Kidney (tissue), 14 donors: ENCODE measurements around the gene ITIH4. TPM values are rescaled to one million over a fixed set of nuclear protein-coding genes. Genes with fewer than 3 reads are reported as not detected.

Source experiments
- DNase-seq, 5 donors: peaks; one replicate each; pipeline ENCODE4 v3.0.0-alpha.2; 2013 to 2020
- FAIRE-seq: peaks from 2 replicates; lab custom pipeline; 2012; peaks lifted over from hg19 to GRCh38; lab: Jason Lieb, UNC
- H3K27ac ChIP-seq, 2 donors: one replicate each; pipeline ENCODE4 v1.7.0; 2013; ENCODE audit warnings: low read depth in 2 of 2, low read length in 2 of 2, inconsistent platforms in 1 of 2
- H3K27me3 ChIP-seq: one replicate; pipeline ENCODE4 v1.7.1; 2013; ENCODE audit warnings: low read length, inconsistent platforms; ENCODE audit not compliant: control insufficient read depth, insufficient read depth
- H3K36me3 ChIP-seq, 3 donors: one replicate each; pipeline versions ENCODE4 v1.7.0 to v1.7.1; 2013; ENCODE audit warnings: low read length in 3 of 3, control low read depth in 1 of 3, inconsistent platforms in 1 of 3; ENCODE audit not compliant: insufficient read depth in 3 of 3, control insufficient read depth in 2 of 3
- H3K4me1 ChIP-seq, 3 donors: one replicate each; pipeline versions ENCODE4 v1.7.0 to v1.7.1; 2013; ENCODE audit warnings: low read length in 3 of 3, inconsistent platforms in 1 of 3, low read depth in 1 of 3; ENCODE audit not compliant: control insufficient read depth in 2 of 3, insufficient read depth in 2 of 3
- H3K4me3 ChIP-seq, 3 donors: one replicate each; pipeline versions ENCODE4 v1.7.0 to v1.8.1; 2013; ENCODE audit warnings: low read length in 3 of 3, control low read depth in 1 of 3, inconsistent platforms in 1 of 3
- H3K9ac ChIP-seq, 3 donors: one replicate each; pipeline versions ENCODE4 v1.7.0 to v1.7.1; 2013; ENCODE audit warnings: low read length in 3 of 3, control low read depth in 1 of 3, inconsistent platforms in 1 of 3
- H3K9me3 ChIP-seq, 3 donors: one replicate each; pipeline versions ENCODE4 v1.7.0 to v1.7.1; 2013; ENCODE audit warnings: low read length in 3 of 3, control low read depth in 1 of 3, inconsistent platforms in 1 of 3; ENCODE audit not compliant: control insufficient read depth in 2 of 3, insufficient read depth in 1 of 3
- CTCF ChIP-seq: IDR thresholded peaks from 3 replicates; pipeline ENCODE4 v1.5.1; 2012; ENCODE audit warnings: mild to moderate bottlenecking, moderate library complexity, borderline replicate concordance; ENCODE audit not compliant: insufficient read depth; ENCODE audit errors: extremely low read depth
- intact Hi-C: fragments of 100-400 bp; cut with DNase I; formaldehyde crosslinking; loops from one replicate; pipeline ENCODE4 v1.11.1; 2022
- polyA plus RNA-seq: library from polyadenylated mRNA; stranded (reverse); fragments of 350-450 nt; fragmentation: Illumina TruSeq; extraction: RNeasy Lipid Tissue Mini Kit (QIAGEN cat#74804); gene quantifications from one replicate; pipeline ENCODE4 v1.2.3, GENCODE V29; 2014; ENCODE audit warnings: low read depth, low replicate concordance; ENCODE audit not compliant: insufficient read depth
- total RNA-seq: library from RNA; stranded (reverse); fragmentation: NEBNext Ultra II Directional; extraction: Animal tissue kit (Norgen Biotek cat#: 25700); gene quantifications from one replicate; pipeline ENCODE4 v1.2.1, GENCODE V29; 2021
- donor health status: control.
- donor health status: control.
- donor health status: control.
- donor health status: control.
- donor health status: control.
- donor health status: DM: yes; HTN: yes; CAD: no.
- donor health status: Normal renal cell carcinoma (clear cell type).

ITIH4 gene
- total and polyA plus RNA-seq, 2 donors from 2014 or later, result 12.9 to 15.4 TPM

GRCh38 chr3:52788890-52789745 is 41.4 kb downstream of the ITIH4 start:
- intact Hi-C loops, result no loop called here
- Histone ChIP-seq H3K27ac (no peak overlapping the region), H3K36me3 (no peaks in the 10 kb centered on the region), H3K27me3 (no peaks in the 10 kb centered on the region), H3K4me3 (no peak overlapping the region), H3K9ac (no peak overlapping the region), H3K4me1 (no peaks in the 10 kb centered on the region), H3K9me3 (no peaks in the 10 kb centered on the region)
- DNase-seq (peak in 1 of 5 donors; percentile 46), FAIRE-seq (no peak)
- TF ChIP-seq CTCF, result no peak

GRCh38 chr3:52787672-52788625 is 42.5 kb downstream of the ITIH4 start:
- Histone ChIP-seq H3K27me3 (no peaks in the 10 kb centered on the region), H3K4me1 (no peaks in the 10 kb centered on the region), H3K36me3 (no peaks in the 10 kb centered on the region), H3K9me3 (no peaks in the 10 kb centered on the region), H3K4me3 (no peak overlapping the region), H3K9ac (no peak overlapping the region), H3K27ac (no peak overlapping the region)
- no peak for FAIRE-seq
- TF ChIP-seq CTCF, result no peak
- intact Hi-C loops, result no loop called here
- peak in 2 of 5 donors; percentile 7 to 67 for DNase-seq

- DNase-seq, result peak in 1 of 5 donors; percentile 43
- Histone ChIP-seq H3K27ac (no peak overlapping the region), H3K9ac (no peak overlapping the region), H3K4me1 (no peaks in the 10 kb centered on the region), H3K36me3 (no peaks in the 10 kb centered on the region), H3K9me3 (no peaks in the 10 kb centered on the region), H3K4me3 (no peak overlapping the region), H3K27me3 (no peaks in the 10 kb centered on the region)
- intact Hi-C loops, result no loop called here
- FAIRE-seq, result no peak
- TF ChIP-seq CTCF, result no peak
These were observed 43.2 kb downstream of the ITIH4 start for GRCh38 chr3:52787246-52787645.
